ENCODE measurements around the gene WIF1. TPM values are rescaled to one million over a fixed set of nuclear protein-coding genes. Genes with fewer than 3 reads are reported as not detected.

WIF1 gene, protein sequence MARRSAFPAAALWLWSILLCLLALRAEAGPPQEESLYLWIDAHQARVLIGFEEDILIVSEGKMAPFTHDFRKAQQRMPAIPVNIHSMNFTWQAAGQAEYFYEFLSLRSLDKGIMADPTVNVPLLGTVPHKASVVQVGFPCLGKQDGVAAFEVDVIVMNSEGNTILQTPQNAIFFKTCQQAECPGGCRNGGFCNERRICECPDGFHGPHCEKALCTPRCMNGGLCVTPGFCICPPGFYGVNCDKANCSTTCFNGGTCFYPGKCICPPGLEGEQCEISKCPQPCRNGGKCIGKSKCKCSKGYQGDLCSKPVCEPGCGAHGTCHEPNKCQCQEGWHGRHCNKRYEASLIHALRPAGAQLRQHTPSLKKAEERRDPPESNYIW
- total RNA-seq = under 1 TPM in 1 of 2 donors, not detected in 1; 0.28 TPM

DNA sequence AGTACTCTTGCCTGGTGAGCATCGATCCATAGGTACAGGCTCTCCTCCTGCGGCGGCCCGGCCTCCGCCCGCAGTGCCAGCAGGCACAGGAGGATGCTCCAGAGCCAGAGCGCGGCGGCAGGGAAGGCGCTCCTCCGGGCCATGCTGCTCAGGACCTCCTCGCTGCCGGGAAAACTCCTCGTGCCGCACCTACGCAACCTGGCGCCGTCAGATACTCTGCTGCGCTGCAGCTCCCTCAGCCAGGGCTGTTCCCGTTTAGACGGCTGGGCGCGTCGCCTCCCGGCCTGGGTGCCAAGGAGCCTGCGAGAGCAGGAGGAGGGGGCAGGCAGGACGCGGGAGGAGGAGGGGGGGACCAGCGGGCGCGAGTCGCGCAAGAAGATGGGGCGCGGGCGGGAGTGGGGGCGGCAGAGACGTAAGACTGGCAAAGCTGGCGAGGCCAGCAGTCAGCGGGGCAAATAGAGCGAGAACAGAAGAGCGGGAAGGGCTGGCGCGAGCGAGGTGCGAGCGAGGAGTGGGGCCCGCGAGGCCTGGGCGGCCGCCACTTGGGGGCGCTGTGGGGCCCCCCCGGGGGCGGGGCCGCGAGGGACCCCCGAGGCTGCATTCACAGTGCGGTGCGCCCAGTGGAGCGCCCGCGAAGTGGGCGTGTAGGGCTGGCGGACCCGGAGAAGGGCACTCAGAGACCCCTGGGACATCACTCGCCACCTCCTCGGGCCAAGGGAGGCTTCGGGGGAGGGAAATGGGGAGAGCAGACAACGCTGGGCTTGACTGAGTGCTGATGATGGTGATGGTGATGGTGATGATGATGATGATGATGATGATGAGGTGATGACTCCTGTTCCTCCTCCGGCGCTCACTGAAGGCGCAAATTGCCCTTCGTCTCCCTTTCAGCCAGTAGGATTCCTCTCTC lies at the start of gene WIF1:
Gene WIF1, minus strand, starts transcription at position 257 of the 907 bp plus-strand sequence. Its CDS starts 114 bp downstream, at position 143.
- Histone ChIP-seq H3K9me3 (no peaks in the 10 kb centered on the region), H3K27ac (no peak within 1 kb of the TSS), H3K4me1 (peaks cover 0 to 9% of the 10 kb centered on the region in 2 donors), H3K36me3 (no peaks in the 10 kb centered on the region), H3K4me3 (peak within 1 kb of the TSS; percentile 1 to 38), H3K27me3 (peaks cover 13 to 23% of the 10 kb centered on the region in 2 donors)
- TF ChIP-seq, protein P1, sequence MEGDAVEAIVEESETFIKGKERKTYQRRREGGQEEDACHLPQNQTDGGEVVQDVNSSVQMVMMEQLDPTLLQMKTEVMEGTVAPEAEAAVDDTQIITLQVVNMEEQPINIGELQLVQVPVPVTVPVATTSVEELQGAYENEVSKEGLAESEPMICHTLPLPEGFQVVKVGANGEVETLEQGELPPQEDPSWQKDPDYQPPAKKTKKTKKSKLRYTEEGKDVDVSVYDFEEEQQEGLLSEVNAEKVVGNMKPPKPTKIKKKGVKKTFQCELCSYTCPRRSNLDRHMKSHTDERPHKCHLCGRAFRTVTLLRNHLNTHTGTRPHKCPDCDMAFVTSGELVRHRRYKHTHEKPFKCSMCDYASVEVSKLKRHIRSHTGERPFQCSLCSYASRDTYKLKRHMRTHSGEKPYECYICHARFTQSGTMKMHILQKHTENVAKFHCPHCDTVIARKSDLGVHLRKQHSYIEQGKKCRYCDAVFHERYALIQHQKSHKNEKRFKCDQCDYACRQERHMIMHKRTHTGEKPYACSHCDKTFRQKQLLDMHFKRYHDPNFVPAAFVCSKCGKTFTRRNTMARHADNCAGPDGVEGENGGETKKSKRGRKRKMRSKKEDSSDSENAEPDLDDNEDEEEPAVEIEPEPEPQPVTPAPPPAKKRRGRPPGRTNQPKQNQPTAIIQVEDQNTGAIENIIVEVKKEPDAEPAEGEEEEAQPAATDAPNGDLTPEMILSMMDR (IDR thresholded peaks at IDR 0.05) = peak in 1 of 2 donors; percentile 57
- DNase-seq (ENCODE audit: low spot score) = no peak

DNA sequence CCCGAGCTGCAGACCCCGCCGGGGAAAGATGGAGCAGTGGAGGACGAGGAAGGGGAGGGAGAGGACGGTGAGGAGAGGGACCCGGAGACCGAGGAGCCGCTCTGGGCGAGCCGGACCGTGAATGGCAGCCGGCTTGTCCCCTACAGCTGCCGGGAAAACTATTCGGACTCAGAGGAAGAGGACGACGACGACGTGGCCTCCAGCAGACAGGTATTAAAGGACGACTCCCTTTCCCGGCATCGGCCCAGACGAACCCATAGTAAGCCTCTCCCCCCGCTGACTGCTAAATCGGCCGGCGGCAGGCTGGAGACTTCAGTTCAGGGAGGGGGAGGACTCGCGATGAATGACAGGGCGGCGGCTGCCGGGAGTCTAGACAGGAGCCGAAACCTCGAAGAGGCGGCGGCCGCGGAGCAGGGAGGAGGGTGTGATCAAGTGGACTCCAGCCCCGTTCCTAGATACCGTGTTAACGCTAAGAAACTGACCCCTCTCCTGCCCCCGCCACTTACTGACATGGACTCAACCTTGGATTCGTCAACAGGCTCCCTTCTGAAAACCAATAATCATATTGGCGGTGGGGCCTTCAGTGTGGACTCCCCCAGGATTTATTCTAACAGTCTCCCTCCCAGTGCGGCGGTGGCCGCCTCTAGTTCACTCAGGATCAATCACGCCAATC lies 49.2 kb upstream of the WIF1 start:
- TF ChIP-seq, protein P1 (IDR thresholded peaks at IDR 0.05) = no peak
- peak overlapping the region; percentile 91 to 95 for H3K27ac ChIP-seq
- peak overlapping the region; percentile 86 to 89 for H3K4me3 ChIP-seq
- no peaks in the 10 kb centered on the region for H3K36me3 ChIP-seq
- H3K4me1 ChIP-seq = peaks cover 0 to 50% of the 10 kb centered on the region in 2 donors
- DNase-seq (ENCODE audit: low spot score) = peak; percentile 66
- no peaks in the 10 kb centered on the region for H3K9me3 ChIP-seq
- H3K27me3 ChIP-seq = no peaks in the 10 kb centered on the region

- TF ChIP-seq, protein P1 (IDR thresholded peaks at IDR 0.05) = peak in 1 of 2 donors; percentile 7
- H3K27me3 ChIP-seq = no peaks in the 10 kb centered on the region
- peaks cover 0 to 45% of the 10 kb centered on the region in 2 donors for H3K4me1 ChIP-seq
- peak; percentile 94 for DNase-seq (ENCODE audit: low spot score)
- H3K9me3 ChIP-seq = no peaks in the 10 kb centered on the region
- peak within 1 kb of the TSS; percentile 91 to 95 for H3K27ac ChIP-seq
- H3K4me3 ChIP-seq = peak within 1 kb of the TSS; percentile 86 to 89
- no peaks in the 10 kb centered on the region for H3K36me3 ChIP-seq
Observed at GRCh38 chr12:65169320-65170208, 48.5 kb upstream of the WIF1 start, which contains the start of gene LEMD3. TSS of gene LEMD3 (plus strand) at chr12:65169583. CDS start at chr12:65169597, 14 bp downstream.

GRCh38 chr12:65168681-65169319 lies 47.7 kb upstream of the WIF1 start:
- TF ChIP-seq, protein P1 (IDR thresholded peaks at IDR 0.05) = no peak
- peak overlapping the region; percentile 91 to 95 for H3K27ac ChIP-seq
- H3K4me1 ChIP-seq = peaks cover 0 to 38% of the 10 kb centered on the region in 2 donors
- DNase-seq (ENCODE audit: low spot score) = no peak
- H3K4me3 ChIP-seq = peak overlapping the region; percentile 86 to 89
- H3K9me3 ChIP-seq = no peaks in the 10 kb centered on the region
- H3K36me3 ChIP-seq = no peaks in the 10 kb centered on the region
- H3K27me3 ChIP-seq = no peaks in the 10 kb centered on the region
